ENCODE results near the gene CAMK4. TPM values are rescaled to one million over a fixed set of nuclear protein-coding genes. Genes with fewer than 3 reads are reported as not detected.
"Not testable (repeated sequence)": the region's sequence is repeated elsewhere in the genome, so short reads cannot be mapped to it uniquely, and the experiment has no call there.

Gene CAMK4
- total RNA-seq, 4 donors from 2014 or later: 0.16 to 5.0 (median 4.4) TPM

- no peaks in the 10 kb centered on the region for H3K9me3 ChIP-seq
- ATAC-seq: no peak
- no peak overlapping the region for H3K27ac ChIP-seq
- no peaks in the 10 kb centered on the region for H3K36me3 ChIP-seq
- H3K4me3 ChIP-seq: no peak overlapping the region
- H3K27me3 ChIP-seq: no peaks in the 10 kb centered on the region
- TF ChIP-seq POLR2AphosphoS5 (IDR thresholded peaks at IDR 0.05) (no peak), EP300 (IDR thresholded peaks at IDR 0.05) (no peak), POLR2A (IDR thresholded peaks at IDR 0.05) (no peak), CTCF (IDR thresholded peaks at IDR 0.05) (no peak)
- H3K4me1 ChIP-seq: no peaks in the 10 kb centered on the region
These were observed 183.4 kb downstream of the CAMK4 start for GRCh38 chr5:111407562-111407961.

GRCh38 chr5:111408817-111409216, 184.6 kb downstream of the CAMK4 start:
- Histone ChIP-seq H3K27ac (no peak overlapping the region), H3K27me3 (no peaks in the 10 kb centered on the region), H3K9me3 (no peaks in the 10 kb centered on the region), H3K4me1 (no peaks in the 10 kb centered on the region), H3K36me3 (no peaks in the 10 kb centered on the region), H3K4me3 (no peak overlapping the region)
- no peak for ATAC-seq
- no CpG with 5 or more reads among the region's 1 CpG for WGBS, 2 donors (ENCODE audit: low coverage in 1 of 2)
- TF ChIP-seq EP300 (IDR thresholded peaks at IDR 0.05) (no peak), POLR2AphosphoS5 (IDR thresholded peaks at IDR 0.05) (no peak), CTCF (IDR thresholded peaks at IDR 0.05) (no peak), POLR2A (IDR thresholded peaks at IDR 0.05) (no peak)

DNA sequence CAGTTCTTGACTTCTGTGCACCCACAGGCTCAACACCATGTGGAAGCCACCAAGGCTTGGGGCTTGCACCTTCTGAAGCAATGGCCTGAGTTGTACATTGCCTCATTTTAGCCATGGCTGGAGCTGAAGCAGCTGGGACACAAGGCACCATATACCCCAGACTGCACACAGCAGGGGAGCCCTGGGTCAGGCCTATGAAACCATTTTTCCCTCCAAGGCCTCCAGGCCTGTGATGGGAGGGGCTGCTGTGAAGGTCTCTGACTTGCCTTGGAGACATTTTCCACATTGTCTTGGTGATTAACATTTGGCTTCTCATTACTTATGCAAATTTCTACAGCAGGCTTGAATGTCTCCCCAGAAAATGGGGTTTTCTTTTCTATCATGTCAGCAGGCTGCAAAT, 185.1 kb downstream of the CAMK4 start:
- ATAC-seq, H3K27ac ChIP-seq, H3K4me3 ChIP-seq, H3K9me3 ChIP-seq, H3K27me3 ChIP-seq, H3K36me3 ChIP-seq, H3K4me1 ChIP-seq: not testable (repeated sequence)

- not testable (repeated sequence) for H3K27me3 ChIP-seq, ATAC-seq, H3K4me1 ChIP-seq, H3K9me3 ChIP-seq, H3K4me3 ChIP-seq, H3K27ac ChIP-seq, H3K36me3 ChIP-seq
- WGBS, 2 donors (ENCODE audit: low coverage in 1 of 2): 88 to 94% methylated on average over 2 of the region's 3 CpGs
These were observed 185.9 kb downstream of the CAMK4 start for GRCh38 chr5:111410067-111410466.

DNA sequence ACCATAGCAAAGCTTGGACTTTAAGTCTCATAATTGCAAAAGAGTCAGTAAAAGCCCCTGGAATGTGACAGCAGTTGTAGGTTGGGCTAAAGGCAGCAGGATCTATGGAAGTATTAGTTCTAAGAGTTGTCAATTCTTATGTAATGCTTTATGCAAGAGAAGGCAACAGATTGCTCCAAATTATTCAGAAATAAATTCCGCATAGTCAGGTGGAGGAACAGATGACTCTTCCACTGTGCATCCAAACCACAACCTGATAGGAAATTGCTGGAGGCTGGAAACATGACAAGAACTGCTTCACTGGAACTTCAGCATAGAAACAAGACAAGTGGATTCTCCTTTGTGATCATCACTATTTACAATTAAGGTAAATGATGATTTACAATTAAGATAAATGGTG, 187.1 kb downstream of the CAMK4 start:
- 73 to 100% methylated on average over 1 of the region's 1 CpG for WGBS, 2 donors (ENCODE audit: low coverage in 1 of 2)
- Histone ChIP-seq H3K27me3 (no peaks in the 10 kb centered on the region), H3K4me1 (no peaks in the 10 kb centered on the region), H3K27ac (no peak overlapping the region), H3K36me3 (no peaks in the 10 kb centered on the region), H3K9me3 (no peaks in the 10 kb centered on the region), H3K4me3 (no peak overlapping the region)
- no peak for ATAC-seq
- no peak for TF ChIP-seq CTCF (IDR thresholded peaks at IDR 0.05)
- no peak for TF ChIP-seq POLR2A (IDR thresholded peaks at IDR 0.05)
- TF ChIP-seq POLR2AphosphoS5 (IDR thresholded peaks at IDR 0.05): no peak
- TF ChIP-seq EP300 (IDR thresholded peaks at IDR 0.05): no peak

DNA sequence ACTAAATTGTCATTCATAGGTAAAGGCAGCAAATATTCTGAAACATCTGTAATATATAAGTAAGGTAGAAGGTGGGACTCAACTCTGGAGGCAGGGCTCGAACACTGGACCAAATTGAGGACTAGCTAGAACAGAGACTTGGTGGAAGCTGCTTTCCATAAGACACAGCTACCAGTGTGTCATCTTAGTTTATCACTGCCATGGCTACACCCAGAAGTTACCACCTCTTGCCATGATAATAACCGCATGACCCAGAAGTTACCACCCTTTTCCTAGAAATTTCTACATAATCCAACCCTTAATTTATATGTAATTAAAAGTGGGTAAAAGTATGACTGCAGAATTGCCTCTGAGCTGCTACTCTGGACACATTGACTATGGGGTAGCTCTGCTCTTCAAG, 188.4 kb downstream of the CAMK4 start:
- no peaks in the 10 kb centered on the region for H3K27me3 ChIP-seq
- no peak overlapping the region for H3K4me3 ChIP-seq
- no peaks in the 10 kb centered on the region for H3K4me1 ChIP-seq
- WGBS, 2 donors (ENCODE audit: low coverage in 1 of 2): 83 to 100% methylated on average over 2 of the region's 2 CpGs
- no peak overlapping the region for H3K27ac ChIP-seq
- TF ChIP-seq POLR2AphosphoS5 (IDR thresholded peaks at IDR 0.05) (no peak), CTCF (IDR thresholded peaks at IDR 0.05) (no peak), POLR2A (IDR thresholded peaks at IDR 0.05) (no peak), EP300 (IDR thresholded peaks at IDR 0.05) (no peak)
- no peak for ATAC-seq
- no peaks in the 10 kb centered on the region for H3K36me3 ChIP-seq
- no peaks in the 10 kb centered on the region for H3K9me3 ChIP-seq

Data from gastroesophageal sphincter (tissue), 4 donors.